ENCODE measurements around the gene ALDH18A1.
"Not testable (repeated sequence)": the region's sequence is repeated elsewhere in the genome, so short reads cannot be mapped to it uniquely, and the experiment has no call there.

The ALDH18A1 gene

GRCh38 chr10:95648138-95648537 is 8.4 kb downstream of the ALDH18A1 start:
- Histone ChIP-seq H3K9me3 (ENCODE audit: control insufficient read depth, low read length) (peaks cover 6% of the 10 kb centered on the region), H3K9ac (ENCODE audit: low read length) (no peak overlapping the region), H3K4me1 (ENCODE audit: control insufficient read depth, insufficient read depth, low read length) (no peaks in the 10 kb centered on the region), H3K4me3 (ENCODE audit: low read length) (no peak overlapping the region), H3K36me3 (ENCODE audit: control insufficient read depth, insufficient read depth, low read length, severe bottlenecking) (peaks cover 73% of the 10 kb centered on the region), H3K27me3 (replicated peaks; ENCODE audit: control insufficient read depth, insufficient read depth, low read length) (no peaks in the 10 kb centered on the region)
- no peak for DNase-seq (ENCODE audit: low read depth)

- Histone ChIP-seq H3K9ac (ENCODE audit: low read length) (no peak overlapping the region), H3K36me3 (ENCODE audit: control insufficient read depth, insufficient read depth, low read length, severe bottlenecking) (peaks cover 73% of the 10 kb centered on the region), H3K27me3 (replicated peaks; ENCODE audit: control insufficient read depth, insufficient read depth, low read length) (no peaks in the 10 kb centered on the region), H3K9me3 (ENCODE audit: control insufficient read depth, low read length) (peaks cover 2% of the 10 kb centered on the region), H3K4me3 (ENCODE audit: low read length) (no peak overlapping the region), H3K4me1 (ENCODE audit: control insufficient read depth, insufficient read depth, low read length) (no peaks in the 10 kb centered on the region)
- no peak for DNase-seq (ENCODE audit: low read depth)
Measured at GRCh38 chr10:95646160-95646559, 10.4 kb downstream of the ALDH18A1 start.

- no peak for DNase-seq (ENCODE audit: low read depth)
- Histone ChIP-seq H3K9me3 (ENCODE audit: control insufficient read depth, low read length) (no peaks in the 10 kb centered on the region), H3K4me3 (ENCODE audit: low read length) (no peak overlapping the region), H3K36me3 (ENCODE audit: control insufficient read depth, insufficient read depth, low read length, severe bottlenecking) (peaks cover 73% of the 10 kb centered on the region), H3K4me1 (ENCODE audit: control insufficient read depth, insufficient read depth, low read length) (no peaks in the 10 kb centered on the region), H3K9ac (ENCODE audit: low read length) (no peak overlapping the region), H3K27me3 (replicated peaks; ENCODE audit: control insufficient read depth, insufficient read depth, low read length) (no peaks in the 10 kb centered on the region)
Measured at GRCh38 chr10:95644901-95645300, 11.6 kb downstream of the ALDH18A1 start.

GRCh38 chr10:95640891-95641315 is 15.6 kb downstream of the ALDH18A1 start:
- Histone ChIP-seq H3K36me3 (ENCODE audit: control insufficient read depth, insufficient read depth, low read length, severe bottlenecking) (peaks cover 78% of the 10 kb centered on the region), H3K4me1 (ENCODE audit: control insufficient read depth, insufficient read depth, low read length) (no peaks in the 10 kb centered on the region)
- no peak for DNase-seq (ENCODE audit: low read depth)

GRCh38 chr10:95637911-95638310 is 18.6 kb downstream of the ALDH18A1 start:
- Histone ChIP-seq H3K9me3 (ENCODE audit: control insufficient read depth, low read length) (no peaks in the 10 kb centered on the region), H3K4me1 (ENCODE audit: control insufficient read depth, insufficient read depth, low read length) (no peaks in the 10 kb centered on the region), H3K27me3 (replicated peaks; ENCODE audit: control insufficient read depth, insufficient read depth, low read length) (no peaks in the 10 kb centered on the region), H3K9ac (ENCODE audit: low read length) (no peak overlapping the region), H3K36me3 (ENCODE audit: control insufficient read depth, insufficient read depth, low read length, severe bottlenecking) (peaks cover 96% of the 10 kb centered on the region), H3K4me3 (ENCODE audit: low read length) (no peak overlapping the region)
- no peak for DNase-seq (ENCODE audit: low read depth)

More at GRCh38 chr10:95640891-95641315, 15.6 kb downstream of the ALDH18A1 start:
- Histone ChIP-seq H3K9me3 (ENCODE audit: control insufficient read depth, low read length) (no peaks in the 10 kb centered on the region), H3K27me3 (replicated peaks; ENCODE audit: control insufficient read depth, insufficient read depth, low read length) (no peaks in the 10 kb centered on the region), H3K4me3 (ENCODE audit: low read length) (no peak overlapping the region), H3K9ac (ENCODE audit: low read length) (no peak overlapping the region)

- H3K9ac ChIP-seq (ENCODE audit: low read length), result no peak overlapping the region
- H3K4me3 ChIP-seq (ENCODE audit: low read length), result no peak overlapping the region
- H3K9me3 ChIP-seq (ENCODE audit: control insufficient read depth, low read length), result no peaks in the 10 kb centered on the region
- H3K36me3 ChIP-seq (ENCODE audit: control insufficient read depth, insufficient read depth, low read length, severe bottlenecking), result peaks cover 95% of the 10 kb centered on the region
- peaks cover under 1% of the 10 kb centered on the region for H3K4me1 ChIP-seq (ENCODE audit: control insufficient read depth, insufficient read depth, low read length)
- no peak for DNase-seq (ENCODE audit: low read depth)
- H3K27me3 ChIP-seq (replicated peaks; ENCODE audit: control insufficient read depth, insufficient read depth, low read length), result no peaks in the 10 kb centered on the region
Measured at GRCh38 chr10:95637140-95637539, 19.4 kb downstream of the ALDH18A1 start.

GRCh38 chr10:95635319-95635733 is 21.2 kb downstream of the ALDH18A1 start:
- peaks cover 92% of the 10 kb centered on the region for H3K36me3 ChIP-seq (ENCODE audit: control insufficient read depth, insufficient read depth, low read length, severe bottlenecking)

GRCh38 chr10:95628786-95629185 is 27.7 kb downstream of the ALDH18A1 start:
- DNase-seq (ENCODE audit: low read depth), result no peak
- H3K4me3 ChIP-seq (ENCODE audit: low read length), result no peak overlapping the region
- H3K4me1 ChIP-seq (ENCODE audit: control insufficient read depth, insufficient read depth, low read length), result peaks cover 4% of the 10 kb centered on the region
- peaks cover 91% of the 10 kb centered on the region for H3K36me3 ChIP-seq (ENCODE audit: control insufficient read depth, insufficient read depth, low read length, severe bottlenecking)
- no peaks in the 10 kb centered on the region for H3K9me3 ChIP-seq (ENCODE audit: control insufficient read depth, low read length)
- no peaks in the 10 kb centered on the region for H3K27me3 ChIP-seq (replicated peaks; ENCODE audit: control insufficient read depth, insufficient read depth, low read length)
- H3K9ac ChIP-seq (ENCODE audit: low read length), result no peak overlapping the region

More at GRCh38 chr10:95635319-95635733, 21.2 kb downstream of the ALDH18A1 start:
- H3K9me3 ChIP-seq (ENCODE audit: control insufficient read depth, low read length), result no peaks in the 10 kb centered on the region
- no peak overlapping the region for H3K9ac ChIP-seq (ENCODE audit: low read length)
- H3K4me1 ChIP-seq (ENCODE audit: control insufficient read depth, insufficient read depth, low read length), result peaks cover 4% of the 10 kb centered on the region
- H3K4me3 ChIP-seq (ENCODE audit: low read length), result no peak overlapping the region
- no peaks in the 10 kb centered on the region for H3K27me3 ChIP-seq (replicated peaks; ENCODE audit: control insufficient read depth, insufficient read depth, low read length)
- DNase-seq (ENCODE audit: low read depth), result no peak

GRCh38 chr10:95626500-95626899 is 30.0 kb downstream of the ALDH18A1 start:
- peaks cover 86% of the 10 kb centered on the region for H3K36me3 ChIP-seq (ENCODE audit: control insufficient read depth, insufficient read depth, low read length, severe bottlenecking)
- no peak overlapping the region for H3K9ac ChIP-seq (ENCODE audit: low read length)
- H3K4me1 ChIP-seq (ENCODE audit: control insufficient read depth, insufficient read depth, low read length), result no peaks in the 10 kb centered on the region
- no peak for DNase-seq (ENCODE audit: low read depth)
- no peak overlapping the region for H3K4me3 ChIP-seq (ENCODE audit: low read length)
- H3K27me3 ChIP-seq (replicated peaks; ENCODE audit: control insufficient read depth, insufficient read depth, low read length), result no peaks in the 10 kb centered on the region
- H3K9me3 ChIP-seq (ENCODE audit: control insufficient read depth, low read length), result no peaks in the 10 kb centered on the region

- not testable (repeated sequence) for H3K27me3 ChIP-seq (replicated peaks; ENCODE audit: control insufficient read depth, insufficient read depth, low read length); DNase-seq (ENCODE audit: low read depth); H3K4me1 ChIP-seq (ENCODE audit: control insufficient read depth, insufficient read depth, low read length); H3K4me3 ChIP-seq (ENCODE audit: low read length); H3K9ac ChIP-seq (ENCODE audit: low read length); H3K9me3 ChIP-seq (ENCODE audit: control insufficient read depth, low read length)
- peaks cover 72% of the 10 kb centered on the region for H3K36me3 ChIP-seq (ENCODE audit: control insufficient read depth, insufficient read depth, low read length, severe bottlenecking)
Measured at GRCh38 chr10:95620415-95620814, 36.1 kb downstream of the ALDH18A1 start.

- H3K9ac ChIP-seq (ENCODE audit: low read length), result no peak overlapping the region
- peaks cover 76% of the 10 kb centered on the region for H3K36me3 ChIP-seq (ENCODE audit: control insufficient read depth, insufficient read depth, low read length, severe bottlenecking)
- no peak overlapping the region for H3K4me3 ChIP-seq (ENCODE audit: low read length)
- no peaks in the 10 kb centered on the region for H3K27me3 ChIP-seq (replicated peaks; ENCODE audit: control insufficient read depth, insufficient read depth, low read length)
- H3K9me3 ChIP-seq (ENCODE audit: control insufficient read depth, low read length), result no peaks in the 10 kb centered on the region
- no peaks in the 10 kb centered on the region for H3K4me1 ChIP-seq (ENCODE audit: control insufficient read depth, insufficient read depth, low read length)
- no peak for DNase-seq (ENCODE audit: low read depth)
Measured at GRCh38 chr10:95618101-95618500, 38.4 kb downstream of the ALDH18A1 start.

GRCh38 chr10:95616446-95616845 is 40.1 kb downstream of the ALDH18A1 start:
- no peaks in the 10 kb centered on the region for H3K9me3 ChIP-seq (ENCODE audit: control insufficient read depth, low read length)
- no peaks in the 10 kb centered on the region for H3K4me1 ChIP-seq (ENCODE audit: control insufficient read depth, insufficient read depth, low read length)
- no peak overlapping the region for H3K9ac ChIP-seq (ENCODE audit: low read length)
- no peak for DNase-seq (ENCODE audit: low read depth)
- H3K27me3 ChIP-seq (replicated peaks; ENCODE audit: control insufficient read depth, insufficient read depth, low read length), result no peaks in the 10 kb centered on the region
- no peak overlapping the region for H3K4me3 ChIP-seq (ENCODE audit: low read length)
- peaks cover 79% of the 10 kb centered on the region for H3K36me3 ChIP-seq (ENCODE audit: control insufficient read depth, insufficient read depth, low read length, severe bottlenecking)
